ENCODE data around the gene CDH23. TPM values are rescaled to one million over a fixed set of nuclear protein-coding genes. Genes with fewer than 3 reads are reported as not detected.

The CDH23 gene
- total RNA-seq, 1 experiment from 2014 or later: 0.07 TPM

- H3K27ac Mint-ChIP-seq (ENCODE audit: unreplicated experiment): no peak overlapping the region
- no TSS peak for BruUV-seq (replicated peaks)
- TF ChIP-seq, protein P1, sequence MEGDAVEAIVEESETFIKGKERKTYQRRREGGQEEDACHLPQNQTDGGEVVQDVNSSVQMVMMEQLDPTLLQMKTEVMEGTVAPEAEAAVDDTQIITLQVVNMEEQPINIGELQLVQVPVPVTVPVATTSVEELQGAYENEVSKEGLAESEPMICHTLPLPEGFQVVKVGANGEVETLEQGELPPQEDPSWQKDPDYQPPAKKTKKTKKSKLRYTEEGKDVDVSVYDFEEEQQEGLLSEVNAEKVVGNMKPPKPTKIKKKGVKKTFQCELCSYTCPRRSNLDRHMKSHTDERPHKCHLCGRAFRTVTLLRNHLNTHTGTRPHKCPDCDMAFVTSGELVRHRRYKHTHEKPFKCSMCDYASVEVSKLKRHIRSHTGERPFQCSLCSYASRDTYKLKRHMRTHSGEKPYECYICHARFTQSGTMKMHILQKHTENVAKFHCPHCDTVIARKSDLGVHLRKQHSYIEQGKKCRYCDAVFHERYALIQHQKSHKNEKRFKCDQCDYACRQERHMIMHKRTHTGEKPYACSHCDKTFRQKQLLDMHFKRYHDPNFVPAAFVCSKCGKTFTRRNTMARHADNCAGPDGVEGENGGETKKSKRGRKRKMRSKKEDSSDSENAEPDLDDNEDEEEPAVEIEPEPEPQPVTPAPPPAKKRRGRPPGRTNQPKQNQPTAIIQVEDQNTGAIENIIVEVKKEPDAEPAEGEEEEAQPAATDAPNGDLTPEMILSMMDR (IDR thresholded peaks at IDR 0.05; ENCODE audit: unreplicated experiment): no peak
- H3K36me3 Mint-ChIP-seq (ENCODE audit: insufficient read depth, unreplicated experiment): peaks cover 72% of the 10 kb centered on the region
- intact Hi-C loops (cut with micrococcal nuclease; ENCODE audit: unreplicated experiment): loop anchor here (10.0 kb wide), 1 partner anchor 122 kb away; no protein-coding TSS in a partner anchor
- CTCF ChIA-PET: interaction anchor here (1.2 kb wide), 1 partner anchor 13 kb away, joined by 3 read pairs; no protein-coding TSS in a partner anchor
- no peaks in the 10 kb centered on the region for H3K9me3 Mint-ChIP-seq (ENCODE audit: low read depth, unreplicated experiment)
- no peak for DNase-seq
- H3K27me3 Mint-ChIP-seq (ENCODE audit: unreplicated experiment): no peaks in the 10 kb centered on the region
- H3K4me1 Mint-ChIP-seq (ENCODE audit: low read depth, unreplicated experiment): no peaks in the 10 kb centered on the region
- H3K4me3 Mint-ChIP-seq (ENCODE audit: low read depth, unreplicated experiment): no peak overlapping the region
Observed at GRCh38 chr10:71816421-71816851, 419.7 kb downstream of the CDH23 start.

DNA sequence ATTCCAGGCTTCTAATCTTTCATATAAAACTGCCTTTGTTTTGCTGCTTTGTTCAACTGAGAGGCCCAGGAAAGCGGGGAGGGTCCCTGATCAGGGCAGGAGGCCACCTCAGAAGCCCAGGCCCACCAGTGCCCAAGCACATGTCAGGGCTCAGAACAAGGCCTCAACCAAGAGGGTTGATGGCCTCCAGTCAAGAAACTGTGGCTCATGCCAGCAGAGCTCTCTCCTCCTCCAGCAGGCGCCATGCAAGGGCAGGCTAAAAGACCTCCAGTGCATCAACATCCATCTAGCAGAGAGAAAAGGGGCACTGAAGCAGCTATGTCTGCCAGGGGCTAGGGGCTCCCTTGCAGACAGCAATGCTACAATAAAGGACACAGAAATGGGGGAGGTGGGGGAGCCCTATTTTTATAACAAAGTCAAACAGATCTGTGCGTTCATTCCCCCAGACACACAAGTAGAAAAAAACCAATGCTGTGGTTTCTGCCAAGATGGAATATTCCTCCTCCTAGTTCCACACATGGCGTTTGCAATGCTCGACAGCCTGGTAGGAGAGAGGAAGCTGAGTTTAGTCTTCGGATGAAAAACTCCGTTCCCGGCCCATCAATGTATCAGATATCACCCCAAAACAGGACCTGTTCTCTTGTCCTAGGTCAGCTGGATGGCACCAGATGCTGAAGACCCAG, 420.4 kb downstream of the CDH23 start:
- CTCF ChIA-PET: interaction anchor here (0.6 to 1.2 kb wide), 2 partner anchors 13 to 508 kb away, joined by 3 read pairs; no protein-coding TSS in a partner anchor
- Mint-ChIP-seq H3K9me3 (ENCODE audit: low read depth, unreplicated experiment) (no peaks in the 10 kb centered on the region), H3K27ac (ENCODE audit: unreplicated experiment) (no peak overlapping the region), H3K4me3 (ENCODE audit: low read depth, unreplicated experiment) (no peak overlapping the region), H3K27me3 (ENCODE audit: unreplicated experiment) (no peaks in the 10 kb centered on the region), H3K36me3 (ENCODE audit: insufficient read depth, unreplicated experiment) (peaks cover 78% of the 10 kb centered on the region), H3K4me1 (ENCODE audit: low read depth, unreplicated experiment) (no peaks in the 10 kb centered on the region)
- intact Hi-C loops (cut with micrococcal nuclease; ENCODE audit: unreplicated experiment): loop anchor here (10.0 kb wide), 1 partner anchor 122 kb away; no protein-coding TSS in a partner anchor
- TSS peak; percentile 92 for BruUV-seq (replicated peaks)
- TF ChIP-seq, protein P1 (IDR thresholded peaks at IDR 0.05; ENCODE audit: unreplicated experiment): no peak
- DNase-seq: no peak

DNA sequence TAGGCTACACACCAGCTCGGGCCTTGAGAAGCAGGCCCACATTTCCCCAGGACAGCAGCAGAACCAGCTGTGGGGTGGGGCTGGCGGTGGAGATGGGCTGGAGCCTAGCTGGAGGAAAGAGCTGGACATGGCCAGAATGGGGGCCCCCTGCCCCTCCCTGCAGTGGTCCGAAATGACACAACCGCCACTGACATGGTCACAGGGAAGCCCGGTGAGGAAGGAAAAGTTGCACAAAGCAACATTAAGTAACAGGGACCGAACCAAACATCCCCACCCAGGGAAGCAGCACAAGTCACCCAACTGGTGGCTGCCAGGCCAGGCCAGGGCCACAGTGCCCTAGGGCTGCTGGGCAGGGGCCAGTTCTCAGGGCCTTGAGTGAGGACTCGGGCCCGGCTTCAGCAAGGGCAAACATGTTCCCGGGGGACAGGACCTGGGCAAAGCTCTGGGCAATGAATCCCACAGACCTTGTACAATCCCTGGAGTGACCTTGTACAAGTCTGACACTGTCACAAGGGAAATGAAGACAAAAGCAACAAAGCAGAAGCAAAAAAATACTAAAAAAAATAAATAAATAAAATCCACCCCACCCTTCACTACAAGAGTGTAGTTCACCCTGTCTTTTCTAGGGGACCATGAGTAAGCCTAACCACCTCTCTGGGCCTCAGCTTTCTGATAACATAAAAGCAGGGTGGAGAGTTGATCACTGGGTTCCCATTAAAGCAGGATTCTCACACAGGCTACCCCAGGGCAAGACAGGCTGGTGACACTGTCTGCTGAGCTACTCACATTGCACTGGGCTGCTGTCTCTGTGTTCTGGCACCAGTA, 421.3 kb downstream of the CDH23 start:
- H3K9me3 Mint-ChIP-seq (ENCODE audit: low read depth, unreplicated experiment): no peaks in the 10 kb centered on the region
- intact Hi-C loops (cut with micrococcal nuclease; ENCODE audit: unreplicated experiment): loop anchor here (10.0 kb wide), 1 partner anchor 123 kb away; no protein-coding TSS in a partner anchor
- H3K36me3 Mint-ChIP-seq (ENCODE audit: insufficient read depth, unreplicated experiment): peaks cover 80% of the 10 kb centered on the region

More for the DNA sequence above, 421.3 kb downstream of the CDH23 start:
- Mint-ChIP-seq H3K27ac (ENCODE audit: unreplicated experiment) (no peak overlapping the region), H3K27me3 (ENCODE audit: unreplicated experiment) (no peaks in the 10 kb centered on the region), H3K4me3 (ENCODE audit: low read depth, unreplicated experiment) (no peak overlapping the region), H3K4me1 (ENCODE audit: low read depth, unreplicated experiment) (no peaks in the 10 kb centered on the region)
- CTCF ChIA-PET: interaction anchor here (0.6 to 1.2 kb wide), 2 partner anchors 12 to 509 kb away, joined by 3 read pairs; no protein-coding TSS in a partner anchor
- TF ChIP-seq, protein P1 (IDR thresholded peaks at IDR 0.05; ENCODE audit: unreplicated experiment): no peak
- no TSS peak for BruUV-seq (replicated peaks)
- DNase-seq: no peak
